Vagina (tissue), 2 donors: Measurements from ENCODE around the gene WDHD1.

Experiments used
- POLR2A ChIP-seq, 2 donors: fragments of 450-650 bp; IDR thresholded peaks; one replicate each; pipeline ENCODE4 v1.6.1; 2017; ENCODE audit warnings: antibody characterized with exemption in 2 of 2, mild to moderate bottlenecking in 2 of 2, moderate library complexity in 2 of 2
- POLR2AphosphoS5 ChIP-seq, 2 donors: sonication (generic); formaldehyde crosslinking; IDR thresholded peaks; one replicate each; pipeline ENCODE4 v1.9.0; 2017; ENCODE audit warnings: antibody characterized with exemption in 2 of 2, mild to moderate bottlenecking in 2 of 2, low read depth in 1 of 2; ENCODE audit not compliant: insufficient read depth in 1 of 2
- TF ChIP-seq, protein P1 (sequence below), 3 experiments: fragments of 450-650 bp in 2 of 3; fragments of 200-600 bp in 1 of 3; sonication (generic) in 1 of 3; IDR thresholded peaks; one replicate each; pipeline ENCODE4 v1.5.1; 2017 to 2019; ENCODE audit warnings: antibody characterized with exemption in 3 of 3, mild to moderate bottlenecking in 2 of 3, moderate library complexity in 2 of 3

DNA sequence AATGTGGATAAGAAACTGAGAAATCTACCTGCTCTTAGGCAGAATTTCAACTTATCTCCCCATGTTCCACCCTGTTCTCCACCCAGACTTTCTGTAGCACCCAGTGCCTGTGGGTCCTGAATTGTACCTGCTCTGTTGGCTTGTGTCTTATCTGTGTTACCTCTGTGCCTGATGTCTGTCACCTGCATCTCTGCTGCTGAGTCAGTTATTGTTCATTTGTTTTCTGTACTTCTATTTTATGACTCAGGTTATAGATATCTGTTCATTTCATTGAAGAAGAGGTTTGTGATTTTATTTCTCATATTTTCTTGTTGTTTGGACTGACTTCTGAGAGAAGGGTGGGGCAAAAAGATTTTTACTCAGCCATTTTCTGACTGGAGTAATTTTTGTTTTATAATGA, 11.8 kb upstream of the WDHD1 start:
- TF ChIP-seq, protein P1, sequence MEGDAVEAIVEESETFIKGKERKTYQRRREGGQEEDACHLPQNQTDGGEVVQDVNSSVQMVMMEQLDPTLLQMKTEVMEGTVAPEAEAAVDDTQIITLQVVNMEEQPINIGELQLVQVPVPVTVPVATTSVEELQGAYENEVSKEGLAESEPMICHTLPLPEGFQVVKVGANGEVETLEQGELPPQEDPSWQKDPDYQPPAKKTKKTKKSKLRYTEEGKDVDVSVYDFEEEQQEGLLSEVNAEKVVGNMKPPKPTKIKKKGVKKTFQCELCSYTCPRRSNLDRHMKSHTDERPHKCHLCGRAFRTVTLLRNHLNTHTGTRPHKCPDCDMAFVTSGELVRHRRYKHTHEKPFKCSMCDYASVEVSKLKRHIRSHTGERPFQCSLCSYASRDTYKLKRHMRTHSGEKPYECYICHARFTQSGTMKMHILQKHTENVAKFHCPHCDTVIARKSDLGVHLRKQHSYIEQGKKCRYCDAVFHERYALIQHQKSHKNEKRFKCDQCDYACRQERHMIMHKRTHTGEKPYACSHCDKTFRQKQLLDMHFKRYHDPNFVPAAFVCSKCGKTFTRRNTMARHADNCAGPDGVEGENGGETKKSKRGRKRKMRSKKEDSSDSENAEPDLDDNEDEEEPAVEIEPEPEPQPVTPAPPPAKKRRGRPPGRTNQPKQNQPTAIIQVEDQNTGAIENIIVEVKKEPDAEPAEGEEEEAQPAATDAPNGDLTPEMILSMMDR (IDR thresholded peaks at IDR 0.05): no peak
- TF ChIP-seq POLR2A (IDR thresholded peaks at IDR 0.05) (no peak), POLR2AphosphoS5 (IDR thresholded peaks at IDR 0.05; ENCODE audit: insufficient read depth in 1 of 2, low read depth in 1 of 2) (no peak)
